Neural cell (in vitro differentiated cells): ENCODE results near the gene CXCL17.

Source experiments
- EZH2 ChIP-seq: fragments of 200-600, 300-800 bp; shearing (Covaris generic), sonication (generic); IDR thresholded peaks from 2 replicates; pipeline ENCODE4 v1.6.1; 2014; ENCODE audit warnings: antibody characterized with exemption, low read length, borderline replicate concordance, mild to moderate bottlenecking; ENCODE audit not compliant: insufficient read depth, poor library complexity, severe bottlenecking
- POLR2AphosphoS5 ChIP-seq: IDR thresholded peaks from 2 replicates; pipeline ENCODE4 v1.6.1; 2012
- TF ChIP-seq, protein P1 (sequence below): fragments of 450-650 bp; IDR thresholded peaks from 2 replicates; pipeline ENCODE4 v1.5.1; 2014; ENCODE audit warnings: antibody characterized with exemption, mild to moderate bottlenecking, moderate library complexity; ENCODE audit not compliant: poor library complexity, severe bottlenecking

- TF ChIP-seq POLR2AphosphoS5 (no peak), EZH2 (no peak)
- TF ChIP-seq, protein P1, sequence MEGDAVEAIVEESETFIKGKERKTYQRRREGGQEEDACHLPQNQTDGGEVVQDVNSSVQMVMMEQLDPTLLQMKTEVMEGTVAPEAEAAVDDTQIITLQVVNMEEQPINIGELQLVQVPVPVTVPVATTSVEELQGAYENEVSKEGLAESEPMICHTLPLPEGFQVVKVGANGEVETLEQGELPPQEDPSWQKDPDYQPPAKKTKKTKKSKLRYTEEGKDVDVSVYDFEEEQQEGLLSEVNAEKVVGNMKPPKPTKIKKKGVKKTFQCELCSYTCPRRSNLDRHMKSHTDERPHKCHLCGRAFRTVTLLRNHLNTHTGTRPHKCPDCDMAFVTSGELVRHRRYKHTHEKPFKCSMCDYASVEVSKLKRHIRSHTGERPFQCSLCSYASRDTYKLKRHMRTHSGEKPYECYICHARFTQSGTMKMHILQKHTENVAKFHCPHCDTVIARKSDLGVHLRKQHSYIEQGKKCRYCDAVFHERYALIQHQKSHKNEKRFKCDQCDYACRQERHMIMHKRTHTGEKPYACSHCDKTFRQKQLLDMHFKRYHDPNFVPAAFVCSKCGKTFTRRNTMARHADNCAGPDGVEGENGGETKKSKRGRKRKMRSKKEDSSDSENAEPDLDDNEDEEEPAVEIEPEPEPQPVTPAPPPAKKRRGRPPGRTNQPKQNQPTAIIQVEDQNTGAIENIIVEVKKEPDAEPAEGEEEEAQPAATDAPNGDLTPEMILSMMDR, result no peak
Observed at GRCh38 chr19:42407816-42408175, 35.0 kb downstream of the CXCL17 start.
